ENCODE measurements around the gene FAM9A. TPM values are rescaled to one million over a fixed set of nuclear protein-coding genes. Genes with fewer than 3 reads are reported as not detected.

The FAM9A gene
- total and polyA plus RNA-seq, 2 of the 8 experiments (the other 6 are each of a cell fraction or from before 2014, with no cell fraction given), result not detected

- TF ChIP-seq CHD7 (IDR thresholded peaks at IDR 0.05; ENCODE audit: insufficient replicate concordance, low read length), result no peak
- TF ChIP-seq CTBP2 (IDR thresholded peaks at IDR 0.05; ENCODE audit: borderline replicate concordance, insufficient read depth, insufficient read length, low read length), result no peak
- no peak for TF ChIP-seq RAD21 (IDR thresholded peaks at IDR 0.05 in 1 of 2, conservative IDR thresholded peaks at IDR 0.05 in 1 of 2; ENCODE audit: low read depth in 2 of 2, low read length in 2 of 2)
- no peak for TF ChIP-seq JUN (IDR thresholded peaks at IDR 0.05; ENCODE audit: low read depth, low read length)
- TF ChIP-seq CBX8 (IDR thresholded peaks at IDR 0.05; ENCODE audit: borderline replicate concordance, low read depth, low read length), result no peak
- no peak for TF ChIP-seq TEAD4 (IDR thresholded peaks at IDR 0.05; ENCODE audit: low read depth, low read length)
- TF ChIP-seq POU5F1 (IDR thresholded peaks at IDR 0.05; ENCODE audit: low read depth, low read length), result no peak
- TF ChIP-seq TAF7 (optimal IDR thresholded peaks at IDR 0.05; ENCODE audit: borderline replicate concordance, low read depth, low read length), result no peak
Observed at GRCh38 chrX:8845469-8845868, 44.3 kb upstream of the FAM9A start (continued).

Data from H1 (cell line).